Esophagus squamous epithelium (tissue), 4 donors: ENCODE measurements around the gene PDE3A.

Experiments used
- CTCF ChIP-seq, 6 experiments: fragments of 450-650 bp in 4 of 6; fragments of 200-600 bp in 2 of 6; sonication (generic) in 2 of 6; IDR thresholded peaks; one replicate each; pipeline ENCODE4 v1.5.1; 2016 to 2019; ENCODE audit warnings: antibody characterized with exemption in 6 of 6, mild to moderate bottlenecking in 4 of 6, moderate library complexity in 4 of 6
- POLR2A ChIP-seq, 4 donors: fragments of 450-650 bp; IDR thresholded peaks; one replicate each; pipeline ENCODE4 v1.6.1; 2017; ENCODE audit warnings: antibody characterized with exemption in 4 of 4, mild to moderate bottlenecking in 4 of 4, moderate library complexity in 3 of 4

GRCh38 chr12:20561871-20562270, 193.5 kb downstream of the PDE3A start:
- TF ChIP-seq CTCF (IDR thresholded peaks at IDR 0.05) (no peak), POLR2A (IDR thresholded peaks at IDR 0.05) (no peak)
